Endothelial cell of umbilical vein (primary cell): ENCODE measurements around the gene HPS4. TPM values are rescaled to one million over a fixed set of nuclear protein-coding genes. Genes with fewer than 3 reads are reported as not detected.

Experiments used
- BruUV-seq: library from RNA; stranded (reverse); fragments of 400-500 nt; replicated peaks from 2 replicates; lab custom pipeline; 2021; lab: Mats Ljungman, UMichigan
- CTCF ChIA-PET: fragments of 300-600, 350-600 bp; sonication (Branson Sonifier 250); formaldehyde crosslinking; loops from one replicate; lab custom pipeline; 2021; ENCODE audit warnings: antibody characterized with exemption, inconsistent platforms; lab: Charles Lee
- POLR2A ChIA-PET: fragments of 300-600, 350-600 bp; sonication (Branson Sonifier 250); formaldehyde crosslinking; loops from one replicate; lab custom pipeline; 2021; ENCODE audit warnings: antibody characterized with exemption, inconsistent platforms; lab: Charles Lee
- DNase-seq: peaks from one replicate; pipeline ENCODE4 v3.0.0-alpha.2; 2011; ENCODE audit warnings: low read depth, low spot score
- FAIRE-seq: peaks from 2 replicates; lab custom pipeline; 2011; peaks lifted over from hg19 to GRCh38; lab: Jason Lieb, UNC
- H2AFZ ChIP-seq: 2 replicates; pipeline ENCODE4 v1.6.0; 2012; ENCODE audit warnings: low read depth, low read length, control low read depth, inconsistent platforms
- H3K27ac ChIP-seq: 2 replicates; pipeline ENCODE4 v1.5.1; 2011; ENCODE audit warnings: low read depth, mild to moderate bottlenecking, control low read depth, low read length, moderate library complexity; ENCODE audit not compliant: insufficient read depth
- H3K27me3 ChIP-seq, 2 experiments: 2 replicates each; pipeline versions ENCODE4 v1.6.0 to v1.6.1; 2011; ENCODE audit warnings: low read length in 2 of 2, mixed read lengths in 1 of 2; ENCODE audit not compliant: control insufficient read depth in 2 of 2, insufficient read depth in 2 of 2
- H3K36me3 ChIP-seq, 2 experiments: 2 replicates in 1 of 2; 3 replicates in 1 of 2; pipeline ENCODE4 v1.5.1; 2011; ENCODE audit warnings: low read length in 2 of 2, mild to moderate bottlenecking in 1 of 2, moderate library complexity in 1 of 2; ENCODE audit not compliant: control insufficient read depth in 2 of 2, insufficient read depth in 2 of 2; ENCODE audit errors: extremely low read depth in 1 of 2
- H3K4me1 ChIP-seq: 3 replicates; pipeline ENCODE4 v1.5.1; 2011; ENCODE audit warnings: mild to moderate bottlenecking, low read length; ENCODE audit not compliant: control insufficient read depth, insufficient read depth; ENCODE audit errors: extremely low read depth
- H3K4me2 ChIP-seq: 2 replicates; pipeline ENCODE4 v1.6.1; 2011; ENCODE audit warnings: low read length, control low read depth, mixed read lengths; ENCODE audit not compliant: insufficient read depth
- H3K4me3 ChIP-seq, 3 experiments: fragments of 200-600 bp in 1 of 3; sonication (generic), shearing (Covaris generic) in 1 of 3; replicated peaks in 1 of 3; 2 replicates each; pipeline ENCODE4 v1.5.1; 2011 to 2016; ENCODE audit warnings: control low read depth in 3 of 3, low read length in 3 of 3, mild to moderate bottlenecking in 2 of 3, inconsistent platforms in 1 of 3, low read depth in 1 of 3, moderate library complexity in 1 of 3; ENCODE audit not compliant: insufficient read depth in 1 of 3
- H3K79me2 ChIP-seq: 2 replicates; pipeline ENCODE4 v1.6.0; 2012; ENCODE audit warnings: low read length, inconsistent platforms; ENCODE audit not compliant: control insufficient read depth, insufficient read depth
- H3K9ac ChIP-seq: replicated peaks from 2 replicates; pipeline ENCODE3; 2011; ENCODE audit warnings: low read length, control low read depth; ENCODE audit not compliant: insufficient read depth; ENCODE audit errors: extremely low read depth
- H3K9me1 ChIP-seq: replicated peaks from 3 replicates; pipeline ENCODE4 v1.6.0; 2011; ENCODE audit warnings: mild to moderate bottlenecking, low read length; ENCODE audit not compliant: control insufficient read depth, insufficient read depth; ENCODE audit errors: extremely low read depth
- H3K9me3 ChIP-seq: replicated peaks from 2 replicates; pipeline ENCODE4 v1.5.1; 2012; ENCODE audit warnings: low read length, inconsistent platforms; ENCODE audit not compliant: control insufficient read depth, insufficient read depth
- H4K20me1 ChIP-seq: replicated peaks from 2 replicates; pipeline ENCODE3; 2011; ENCODE audit warnings: mild to moderate bottlenecking, low read length; ENCODE audit not compliant: control insufficient read depth, insufficient read depth; ENCODE audit errors: extremely low read depth
- FOS ChIP-seq: IDR thresholded peaks from 2 replicates; pipeline ENCODE4 v1.6.1; 2011; ENCODE audit warnings: mild to moderate bottlenecking, low read length, moderate library complexity, borderline replicate concordance; ENCODE audit not compliant: insufficient read depth
- JUN ChIP-seq: IDR thresholded peaks from 2 replicates; pipeline ENCODE4 v1.6.1; 2011; ENCODE audit warnings: borderline replicate concordance, low read depth; ENCODE audit not compliant: insufficient read length, insufficient read depth
- MYC ChIP-seq: IDR thresholded peaks from one replicate; pipeline ENCODE4 v1.6.1; 2011; ENCODE audit warnings: mild to moderate bottlenecking, low read depth, low read length
- POLR2AphosphoS5 ChIP-seq: IDR thresholded peaks from 2 replicates; pipeline ENCODE4 v1.6.1; 2012; ENCODE audit warnings: low read depth, mild to moderate bottlenecking, control low read depth, low read length, moderate library complexity; ENCODE audit not compliant: insufficient read depth
- dilution Hi-C: fragments of 300-500 bp; cut with MboI; formaldehyde crosslinking; loops from one replicate; pipeline ENCODE4 v1.15.0; 2019; ENCODE audit warnings: low sequenced_read_pairs; ENCODE audit not compliant: extremely low pct_ligation_motif_present
- intact Hi-C: fragments of 100-400 bp; cut with micrococcal nuclease; formaldehyde crosslinking; loops from one replicate; pipeline ENCODE4 v1.10.0; 2022
- polyA plus RNA-seq, 4 experiments: library from polyadenylated mRNA; depleted of rRNA in 3 of 4; stranded (reverse) in 3 of 4; unstranded in 1 of 4; fragments of >200 nt; gene quantifications; 2 replicates each; pipeline versions ENCODE4 v1.2.1 to v1.2.3, GENCODE V29; 2011 to 2012; ENCODE audit warnings: missing spikeins in 1 of 4
- total RNA-seq: library from RNA; stranded (reverse); gene quantifications from 2 replicates; pipeline ENCODE4 v1.2.3, GENCODE V29; 2021

Gene HPS4
- total and polyA plus RNA-seq, 2 donors (not counting 3 experiments of a cell fraction or from before 2014, with no cell fraction given): 28.4 to 29.7 TPM

- no peak overlapping the region for H3K9ac ChIP-seq
- FAIRE-seq (peak; percentile 74), DNase-seq (peak; percentile 8)
- intact Hi-C loops: no loop called here
- peaks cover 30% of the 10 kb centered on the region for H3K4me1 ChIP-seq
- H3K9me3 ChIP-seq: no peaks in the 10 kb centered on the region
- no peak overlapping the region for H3K4me3 ChIP-seq
- TF ChIP-seq JUN (no peak), FOS (peak; percentile 46)
- peaks cover 10 to 27% of the 10 kb centered on the region in 2 experiments for H3K36me3 ChIP-seq
- ChIA-PET CTCF (interaction anchor here (1.5 kb wide), 1 partner anchor 37 kb away, joined by 3 read pairs; no protein-coding TSS in a partner anchor), POLR2A (no interaction called here)
- H3K27ac ChIP-seq: no peak overlapping the region
- no peak overlapping the region for H3K4me2 ChIP-seq
- no peak overlapping the region for H2AFZ ChIP-seq
- dilution Hi-C loops: no loop called here
- no peaks in the 10 kb centered on the region for H3K9me1 ChIP-seq
- H3K79me2 ChIP-seq: peaks cover 5% of the 10 kb centered on the region
- no TSS peak for BruUV-seq
- no peaks in the 10 kb centered on the region for H3K27me3 ChIP-seq
- H4K20me1 ChIP-seq: no peaks in the 10 kb centered on the region
Observed at GRCh38 chr22:26474682-26475081, 8.9 kb downstream of the HPS4 start.

- peaks cover 28% of the 10 kb centered on the region for H3K4me1 ChIP-seq
- peaks cover 10 to 23% of the 10 kb centered on the region in 2 experiments for H3K36me3 ChIP-seq
- dilution Hi-C loops (no loop called here), intact Hi-C loops (loop anchor here (1.0 kb wide), 1 partner anchor 29 kb away; no protein-coding TSS in a partner anchor)
- no peaks in the 10 kb centered on the region for H4K20me1 ChIP-seq
- DNase-seq (peak; percentile 92), FAIRE-seq (peak; percentile 69)
- H3K9me3 ChIP-seq: no peaks in the 10 kb centered on the region
- TF ChIP-seq MYC (no peak), POLR2AphosphoS5 (peak; percentile 36), FOS (peak; percentile 96), JUN (peak; percentile 18)
- H3K9ac ChIP-seq: peak overlapping the region; percentile 28
- no peaks in the 10 kb centered on the region for H3K79me2 ChIP-seq
- H3K9me1 ChIP-seq: no peaks in the 10 kb centered on the region
- peak overlapping the region; percentile 87 for H3K27ac ChIP-seq
- ChIA-PET CTCF (interaction anchor here (1.2 to 1.9 kb wide), 6 partner anchors 10 to 194 kb away, joined by 3 to 10 read pairs (median 6); partner anchors contain the start of genes HPS4 and SRRD), POLR2A (interaction anchor here (0.5 kb wide), 1 partner anchor 29 kb away, joined by 3 read pairs; no protein-coding TSS in a partner anchor)
- peak overlapping the region; percentile 4 for H3K4me2 ChIP-seq
- H2AFZ ChIP-seq: no peak overlapping the region
- H3K4me3 ChIP-seq: no peak overlapping the region
- BruUV-seq: no TSS peak
- H3K27me3 ChIP-seq: no peaks in the 10 kb centered on the region
Observed at GRCh38 chr22:26471522-26471921, 12.1 kb downstream of the HPS4 start.
